ENCODE data around the gene SURF2. TPM values are rescaled to one million over a fixed set of nuclear protein-coding genes. Genes with fewer than 3 reads are reported as not detected.
"Not testable (repeated sequence)": the region's sequence is repeated elsewhere in the genome, so short reads cannot be mapped to it uniquely, and the experiment has no call there.

SURF2 gene
- total RNA-seq, 2 experiments from 2014 or later, result 19.0 to 19.7 TPM

DNA sequence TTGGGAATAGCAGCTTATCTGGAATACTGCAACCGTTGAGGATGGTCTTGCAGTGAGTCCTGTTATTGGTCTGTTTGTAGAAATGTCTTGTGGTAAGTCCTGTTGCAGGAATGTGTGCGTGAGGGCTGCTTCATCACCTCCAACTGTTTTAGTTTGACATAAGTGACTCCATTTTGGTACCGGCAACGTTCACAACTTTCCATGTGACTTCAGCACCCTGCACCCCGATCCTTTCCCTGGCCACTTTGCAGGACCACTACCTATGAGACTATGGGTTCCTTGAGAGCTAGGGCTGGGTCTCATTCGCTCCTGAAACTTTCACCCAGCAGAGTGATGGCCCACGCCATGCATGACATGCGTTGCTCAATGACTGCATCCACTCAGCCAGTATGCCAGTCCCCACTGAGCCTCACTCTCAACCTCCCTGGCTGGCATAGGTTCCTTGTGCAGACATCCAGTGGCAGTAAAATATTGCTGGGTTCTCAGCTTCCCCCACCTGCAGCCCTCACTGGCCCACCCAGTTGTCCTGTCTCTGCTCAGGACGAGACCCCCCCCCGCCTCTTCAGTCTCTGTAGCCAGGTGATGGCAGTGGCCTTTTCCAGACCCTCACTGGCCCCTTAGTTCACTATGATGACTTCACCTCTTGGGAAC, 28.4 kb upstream of the SURF2 start:
- POLR2A ChIA-PET, result no interaction called here

DNA sequence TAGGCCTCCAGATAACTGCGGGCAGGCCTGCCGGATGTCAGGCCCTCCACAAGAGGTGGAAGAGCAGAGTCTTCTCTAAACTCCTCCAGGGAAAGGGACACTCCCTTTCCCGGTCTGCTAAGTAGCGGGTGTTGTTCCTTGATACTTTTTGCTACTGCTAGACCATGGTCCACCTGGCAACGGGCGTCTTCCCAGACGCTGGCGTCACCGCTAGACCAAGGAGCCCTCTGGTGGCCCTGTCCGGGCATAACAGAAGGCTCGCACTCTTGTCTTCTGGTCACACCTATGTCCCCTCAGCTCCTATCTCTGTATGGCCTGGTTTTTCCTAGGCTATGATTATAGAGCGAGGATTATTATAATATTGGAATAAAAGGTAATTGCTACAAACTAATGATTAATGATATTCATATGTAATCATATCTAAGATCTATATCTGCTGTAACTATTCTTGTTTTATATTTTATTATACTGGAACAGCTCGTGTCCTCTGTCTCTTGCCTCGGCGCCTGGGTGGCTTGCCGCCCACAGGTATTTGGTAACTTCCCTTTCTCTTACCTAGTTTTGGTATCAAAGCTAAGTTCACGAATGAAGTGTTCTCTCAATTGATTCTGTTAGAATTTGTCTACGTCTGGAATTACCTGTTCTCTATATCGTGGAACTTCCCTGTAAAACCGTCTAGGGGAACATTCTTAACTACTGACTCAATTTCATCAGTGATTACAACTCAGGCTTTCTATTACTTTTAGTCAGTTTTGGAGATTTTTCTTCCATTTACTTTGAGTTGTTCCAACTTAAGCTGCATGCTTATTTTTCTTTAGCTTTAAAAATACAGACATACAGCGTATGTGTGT, 26.8 kb upstream of the SURF2 start:
- H3K4me1 ChIP-seq (ENCODE audit: insufficient read depth, low read length, poor library complexity, severe bottlenecking); H4K20me1 ChIP-seq (ENCODE audit: insufficient read depth, low read length); H3K9me2 ChIP-seq (ENCODE audit: insufficient read depth, low read length); H3K27ac ChIP-seq (ENCODE audit: low read depth, low read length, poor library complexity, severe bottlenecking); CTCF ChIA-PET (ENCODE audit: unreplicated experiment); H3K4me3 ChIP-seq (ENCODE audit: low read depth, low read length, poor library complexity, severe bottlenecking); H3K4me2 ChIP-seq (ENCODE audit: low read length); H2AFZ ChIP-seq (ENCODE audit: low read length); H3K79me2 ChIP-seq (ENCODE audit: insufficient read depth, low read depth, low read length); H3K9me3 ChIP-seq (ENCODE audit: low read length); DNase-seq (ENCODE audit: low spot score): not testable (repeated sequence)
- intact Hi-C loops (cut with micrococcal nuclease; ENCODE audit: unreplicated experiment), result loop anchor here (5.0 kb wide), 1 partner anchor 142 kb away; no protein-coding TSS in a partner anchor
- TF ChIP-seq, protein P1, sequence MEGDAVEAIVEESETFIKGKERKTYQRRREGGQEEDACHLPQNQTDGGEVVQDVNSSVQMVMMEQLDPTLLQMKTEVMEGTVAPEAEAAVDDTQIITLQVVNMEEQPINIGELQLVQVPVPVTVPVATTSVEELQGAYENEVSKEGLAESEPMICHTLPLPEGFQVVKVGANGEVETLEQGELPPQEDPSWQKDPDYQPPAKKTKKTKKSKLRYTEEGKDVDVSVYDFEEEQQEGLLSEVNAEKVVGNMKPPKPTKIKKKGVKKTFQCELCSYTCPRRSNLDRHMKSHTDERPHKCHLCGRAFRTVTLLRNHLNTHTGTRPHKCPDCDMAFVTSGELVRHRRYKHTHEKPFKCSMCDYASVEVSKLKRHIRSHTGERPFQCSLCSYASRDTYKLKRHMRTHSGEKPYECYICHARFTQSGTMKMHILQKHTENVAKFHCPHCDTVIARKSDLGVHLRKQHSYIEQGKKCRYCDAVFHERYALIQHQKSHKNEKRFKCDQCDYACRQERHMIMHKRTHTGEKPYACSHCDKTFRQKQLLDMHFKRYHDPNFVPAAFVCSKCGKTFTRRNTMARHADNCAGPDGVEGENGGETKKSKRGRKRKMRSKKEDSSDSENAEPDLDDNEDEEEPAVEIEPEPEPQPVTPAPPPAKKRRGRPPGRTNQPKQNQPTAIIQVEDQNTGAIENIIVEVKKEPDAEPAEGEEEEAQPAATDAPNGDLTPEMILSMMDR (conservative IDR thresholded peaks at IDR 0.05; ENCODE audit: low read length), result peak; percentile 65
- POLR2A ChIA-PET, result interaction anchor here (0.7 kb wide), 1 partner anchor 957 kb away, joined by 3 read pairs; no protein-coding TSS in a partner anchor
- H3K36me3 ChIP-seq (ENCODE audit: insufficient read depth, low read length), result peaks cover 55% of the 10 kb centered on the region
- BruUV-seq (replicated peaks), result TSS peak; percentile 36

More for the DNA sequence above, 28.4 kb upstream of the SURF2 start:
- intact Hi-C loops (cut with micrococcal nuclease; ENCODE audit: unreplicated experiment), result loop anchor here (5.0 kb wide), 1 partner anchor 141 kb away; no protein-coding TSS in a partner anchor
- no peak overlapping the region for H3K27ac ChIP-seq (ENCODE audit: low read depth, low read length, poor library complexity, severe bottlenecking)
- H3K4me1 ChIP-seq (ENCODE audit: insufficient read depth, low read length, poor library complexity, severe bottlenecking), result no peaks in the 10 kb centered on the region
- H2AFZ ChIP-seq (ENCODE audit: low read length), result no peak overlapping the region
- H4K20me1 ChIP-seq (ENCODE audit: insufficient read depth, low read length), result no peaks in the 10 kb centered on the region
- H3K9me2 ChIP-seq (ENCODE audit: insufficient read depth, low read length), result no peaks in the 10 kb centered on the region
- H3K79me2 ChIP-seq (ENCODE audit: insufficient read depth, low read depth, low read length), result no peaks in the 10 kb centered on the region
- H3K9me3 ChIP-seq (ENCODE audit: low read length), result no peaks in the 10 kb centered on the region
- H3K36me3 ChIP-seq (ENCODE audit: insufficient read depth, low read length), result peaks cover 39% of the 10 kb centered on the region
- BruUV-seq (replicated peaks), result no TSS peak
- H3K4me2 ChIP-seq (ENCODE audit: low read length), result no peak overlapping the region
- TF ChIP-seq, protein P1 (conservative IDR thresholded peaks at IDR 0.05; ENCODE audit: low read length), result no peak
- TF ChIP-seq EZH2phosphoT487 (IDR thresholded peaks at IDR 0.05; ENCODE audit: borderline replicate concordance, low read depth, low read length), result no peak
- H3K4me3 ChIP-seq (ENCODE audit: low read depth, low read length, poor library complexity, severe bottlenecking), result no peak overlapping the region
- CTCF ChIA-PET (ENCODE audit: unreplicated experiment), result no interaction called here
- DNase-seq (ENCODE audit: low spot score), result no peak

DNA sequence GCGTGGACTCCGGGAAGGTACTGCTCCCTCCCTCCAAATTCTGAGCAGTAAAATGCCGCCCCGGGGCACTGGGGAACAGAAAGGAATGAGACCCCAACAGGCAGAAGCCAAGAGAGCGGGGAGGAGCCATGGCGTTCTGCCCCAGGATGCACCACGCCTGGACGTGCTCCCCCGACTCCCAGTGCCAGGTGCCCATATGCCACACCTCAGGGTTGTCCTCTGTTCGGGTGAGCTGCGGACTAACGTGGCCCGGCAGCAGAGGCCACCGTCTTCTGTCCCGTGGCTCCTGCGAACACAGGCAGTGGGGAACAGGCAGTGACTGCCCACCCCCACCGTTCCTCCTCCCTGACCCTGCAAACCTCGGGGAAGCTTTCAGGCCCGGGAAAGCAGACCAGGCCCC, 25.1 kb upstream of the SURF2 start:
- Histone ChIP-seq H2AFZ (ENCODE audit: low read length) (no peak overlapping the region), H3K79me2 (ENCODE audit: insufficient read depth, low read depth, low read length) (peaks cover 17% of the 10 kb centered on the region), H4K20me1 (ENCODE audit: insufficient read depth, low read length) (peaks cover 11% of the 10 kb centered on the region; the same call in 1 of the 2 replicates), H3K27ac (ENCODE audit: low read depth, low read length, poor library complexity, severe bottlenecking) (no peak overlapping the region), H3K36me3 (ENCODE audit: insufficient read depth, low read length) (peaks cover 63% of the 10 kb centered on the region), H3K4me2 (ENCODE audit: low read length) (no peak overlapping the region), H3K9me2 (ENCODE audit: insufficient read depth, low read length) (no peaks in the 10 kb centered on the region), H3K4me1 (ENCODE audit: insufficient read depth, low read length, poor library complexity, severe bottlenecking) (peaks cover 15% of the 10 kb centered on the region), H3K9me3 (ENCODE audit: low read length) (no peaks in the 10 kb centered on the region), H3K4me3 (ENCODE audit: low read depth, low read length, poor library complexity, severe bottlenecking) (no peak overlapping the region)
- ChIA-PET POLR2A (no interaction called here), CTCF (ENCODE audit: unreplicated experiment) (no interaction called here)
- BruUV-seq (replicated peaks), result no TSS peak
- DNase-seq (ENCODE audit: low spot score), result no peak
- TF ChIP-seq EZH2phosphoT487 (IDR thresholded peaks at IDR 0.05; ENCODE audit: borderline replicate concordance, low read depth, low read length), result no peak
- TF ChIP-seq, protein P1 (conservative IDR thresholded peaks at IDR 0.05; ENCODE audit: low read length), result no peak
- intact Hi-C loops (cut with micrococcal nuclease; ENCODE audit: unreplicated experiment), result no loop called here
